CD14-positive monocyte (primary cell): ENCODE results near the gene FGFR2. TPM values are rescaled to one million over a fixed set of nuclear protein-coding genes. Genes with fewer than 3 reads are reported as not detected.

ENCODE experiments used
- DNase-seq, 3 donors: peaks; one replicate each; pipeline ENCODE4 v3.0.0-alpha.2; 2011 to 2022
- H2AFZ ChIP-seq: 2 replicates; pipeline ENCODE4 v1.6.0; 2012; ENCODE audit warnings: mild to moderate bottlenecking, low read depth, low read length, inconsistent platforms; ENCODE audit not compliant: insufficient read depth, poor library complexity, severe bottlenecking
- H3K27ac ChIP-seq, 2 donors: 1 replicate in 1 of 2; 2 replicates in 1 of 2; pipeline ENCODE4 v1.5.1; 2012 to 2013; ENCODE audit warnings: low read length in 2 of 2, control low read depth in 1 of 2, inconsistent platforms in 1 of 2, low read depth in 1 of 2, mild to moderate bottlenecking in 1 of 2
- H3K27me3 ChIP-seq, 2 donors: one replicate each; pipeline versions ENCODE4 v1.6.0 to v1.6.1; 2011 to 2013; ENCODE audit warnings: low read length in 2 of 2; ENCODE audit not compliant: control insufficient read depth in 2 of 2, insufficient read depth in 2 of 2
- H3K36me3 ChIP-seq, 2 donors: replicated peaks in 1 of 2; 1 replicate in 1 of 2; 2 replicates in 1 of 2; pipeline versions ENCODE4 v1.5.1 to v1.6.1; 2012 to 2013; ENCODE audit warnings: low read length in 2 of 2, control low read depth in 1 of 2, inconsistent platforms in 1 of 2, mild to moderate bottlenecking in 1 of 2; ENCODE audit not compliant: insufficient read depth in 2 of 2, control insufficient read depth in 1 of 2
- H3K4me1 ChIP-seq, 2 donors: 1 replicate in 1 of 2; 2 replicates in 1 of 2; pipeline versions ENCODE4 v1.5.1 to v1.6.1; 2012 to 2013; ENCODE audit warnings: low read length in 2 of 2, control low read depth in 1 of 2, inconsistent platforms in 1 of 2, mild to moderate bottlenecking in 1 of 2, moderate library complexity in 1 of 2; ENCODE audit not compliant: insufficient read depth in 2 of 2, control insufficient read depth in 1 of 2
- H3K4me2 ChIP-seq: replicated peaks from 2 replicates; pipeline ENCODE3; 2012; ENCODE audit warnings: low read length, moderate library complexity, mild to moderate bottlenecking; ENCODE audit not compliant: poor library complexity, severe bottlenecking; ENCODE audit errors: extremely low read depth
- H3K4me3 ChIP-seq, 3 experiments: fragments of 200-600 bp in 1 of 3; sonication (generic) in 1 of 3; replicated peaks in 1 of 3; 1 replicate in 2 of 3; 2 replicates in 1 of 3; pipeline ENCODE4 v1.5.1; 2011 to 2013; ENCODE audit warnings: low read length in 3 of 3, mild to moderate bottlenecking in 3 of 3, control low read depth in 2 of 3, low read depth in 2 of 3, inconsistent platforms in 1 of 3, moderate library complexity in 1 of 3
- H3K79me2 ChIP-seq: 2 replicates; pipeline ENCODE4 v1.6.0; 2012; ENCODE audit warnings: mild to moderate bottlenecking, control low read depth, inconsistent platforms, low read length, moderate library complexity; ENCODE audit not compliant: insufficient read depth
- H3K9ac ChIP-seq: 2 replicates; pipeline ENCODE4 v1.6.0; 2017; ENCODE audit warnings: low read length, mild to moderate bottlenecking; ENCODE audit not compliant: insufficient read depth, poor library complexity, severe bottlenecking
- H3K9me3 ChIP-seq, 2 donors: replicated peaks in 1 of 2; 1 replicate in 1 of 2; 2 replicates in 1 of 2; pipeline versions ENCODE4 v1.5.1 to v1.6.1; 2012 to 2013; ENCODE audit warnings: low read length in 2 of 2, control low read depth in 1 of 2; ENCODE audit not compliant: control insufficient read depth in 1 of 2, insufficient read depth in 1 of 2
- H4K20me1 ChIP-seq: 2 replicates; pipeline ENCODE4 v1.6.0; 2012; ENCODE audit warnings: mild to moderate bottlenecking, low read length, control low read depth, moderate library complexity; ENCODE audit not compliant: insufficient read depth
- H3K27ac Mint-ChIP-seq, 7 donors: one replicate each; pipeline ENCODE4 v1.8.0; 2020; ENCODE audit warnings: mild to moderate bottlenecking in 7 of 7, mixed read lengths in 7 of 7, moderate library complexity in 6 of 7, inconsistent platforms in 2 of 7
- H3K27me3 Mint-ChIP-seq, 3 donors: one replicate each; pipeline ENCODE4 v1.8.0; 2021 to 2022; ENCODE audit warnings: low read depth in 3 of 3, mild to moderate bottlenecking in 3 of 3, mixed read lengths in 3 of 3, moderate library complexity in 3 of 3, inconsistent platforms in 1 of 3
- H3K36me3 Mint-ChIP-seq, 2 donors: one replicate each; pipeline ENCODE4 v1.8.0; 2020; ENCODE audit warnings: mixed read lengths in 2 of 2, inconsistent platforms in 1 of 2, mild to moderate bottlenecking in 1 of 2
- H3K4me1 Mint-ChIP-seq: one replicate; pipeline ENCODE4 v1.8.0; 2020; ENCODE audit warnings: mild to moderate bottlenecking, mixed read lengths
- H3K4me3 Mint-ChIP-seq, 2 donors: one replicate each; pipeline ENCODE4 v1.8.0; 2020; ENCODE audit warnings: mild to moderate bottlenecking in 2 of 2, mixed read lengths in 2 of 2, moderate library complexity in 1 of 2
- H3K9me3 Mint-ChIP-seq, 7 donors: one replicate each; pipeline ENCODE4 v1.8.0; 2020 to 2022; ENCODE audit warnings: mixed read lengths in 7 of 7, mild to moderate bottlenecking in 6 of 7, moderate library complexity in 6 of 7, inconsistent platforms in 2 of 7
- CTCF ChIP-seq: fragments of 200-600 bp; IDR thresholded peaks from one replicate; pipeline ENCODE4 v1.8.0; 2022; ENCODE audit warnings: antibody characterized with exemption, mild to moderate bottlenecking
- WGBS: methylation state at CpG from one replicate; pipeline ENCODE4 v1.1.5; 2013; ENCODE audit warnings: missing lambda C conversion rate; ENCODE audit not compliant: insufficient coverage; 5-methylcytosine and 5-hydroxymethylcytosine counted together
- intact Hi-C, 2 donors: fragments of 100-400 bp; cut with micrococcal nuclease; formaldehyde crosslinking; loops; one replicate each; pipeline versions ENCODE4 v1.15.0 to v1.15.1; 2023
- polyA plus RNA-seq, 3 donors: library from polyadenylated mRNA; depleted of rRNA in 1 of 3; unstranded in 2 of 3; stranded (reverse) in 1 of 3; fragments of 300-500 nt in 2 of 3; fragments of >200 nt in 1 of 3; fragmentation: Illumina TruSeq in 2 of 3; gene quantifications; 1 replicate in 2 of 3; 2 replicates in 1 of 3; pipeline ENCODE4 v1.2.3, GENCODE V29; 2012 to 2021

Gene FGFR2
- polyA plus RNA-seq, 3 donors, result not detected

- H3K9me3 Mint-ChIP-seq, result peaks cover 0 to 4% (median 0%) of the 10 kb centered on the region in 7 donors
- Histone ChIP-seq H3K27me3 (no peaks in the 10 kb centered on the region), H4K20me1 (no peaks in the 10 kb centered on the region), H3K9ac (no peak overlapping the region), H3K27ac (no peak overlapping the region), H3K36me3 (no peaks in the 10 kb centered on the region), H3K4me3 (no peak overlapping the region), H3K4me1 (no peaks in the 10 kb centered on the region), H3K79me2 (no peaks in the 10 kb centered on the region), H3K4me2 (no peak overlapping the region), H3K9me3 (no peaks in the 10 kb centered on the region), H2AFZ (no peak overlapping the region)
- intact Hi-C loops, result no loop called here
- H3K27ac Mint-ChIP-seq, result peak overlapping the region in 1 of 7 donors; percentile 42
- no peak for DNase-seq
- 100% methylated on average over 1 of the region's 8 CpGs for WGBS
- H3K4me3 Mint-ChIP-seq, result no peak overlapping the region
- no peaks in the 10 kb centered on the region for H3K36me3 Mint-ChIP-seq
- no peaks in the 10 kb centered on the region for H3K4me1 Mint-ChIP-seq
- no peak for TF ChIP-seq CTCF
- peaks cover 0 to 20% (median 1%) of the 10 kb centered on the region in 3 donors for H3K27me3 Mint-ChIP-seq
Observed at GRCh38 chr10:121484401-121484800, 113.8 kb downstream of the FGFR2 start.

- Histone ChIP-seq H3K4me1 (no peaks in the 10 kb centered on the region), H4K20me1 (no peaks in the 10 kb centered on the region), H3K79me2 (no peaks in the 10 kb centered on the region), H3K9me3 (no peaks in the 10 kb centered on the region), H3K27ac (no peak overlapping the region), H3K27me3 (no peaks in the 10 kb centered on the region), H3K4me3 (no peak overlapping the region), H3K9ac (no peak overlapping the region), H3K36me3 (no peaks in the 10 kb centered on the region), H2AFZ (no peak overlapping the region), H3K4me2 (no peak overlapping the region)
- peaks cover 0 to 5% (median 1%) of the 10 kb centered on the region in 7 donors for H3K9me3 Mint-ChIP-seq
- DNase-seq, result no peak
- H3K27ac Mint-ChIP-seq, result no peak overlapping the region
- H3K27me3 Mint-ChIP-seq, result peaks cover 0 to 20% (median 3%) of the 10 kb centered on the region in 3 donors
- intact Hi-C loops, result no loop called here
- no peak overlapping the region for H3K4me3 Mint-ChIP-seq
- no peaks in the 10 kb centered on the region for H3K36me3 Mint-ChIP-seq
- no CpG with 5 or more reads among the region's 1 CpG for WGBS
- no peaks in the 10 kb centered on the region for H3K4me1 Mint-ChIP-seq
- TF ChIP-seq CTCF, result no peak
Observed at GRCh38 chr10:121481180-121481579, 117.1 kb downstream of the FGFR2 start.
